ENCODE results near the gene CYLD. TPM values are rescaled to one million over a fixed set of nuclear protein-coding genes. Genes with fewer than 3 reads are reported as not detected.

The CYLD gene
- total RNA-seq, 1 experiment from 2014 or later, result 9.8 TPM

DNA sequence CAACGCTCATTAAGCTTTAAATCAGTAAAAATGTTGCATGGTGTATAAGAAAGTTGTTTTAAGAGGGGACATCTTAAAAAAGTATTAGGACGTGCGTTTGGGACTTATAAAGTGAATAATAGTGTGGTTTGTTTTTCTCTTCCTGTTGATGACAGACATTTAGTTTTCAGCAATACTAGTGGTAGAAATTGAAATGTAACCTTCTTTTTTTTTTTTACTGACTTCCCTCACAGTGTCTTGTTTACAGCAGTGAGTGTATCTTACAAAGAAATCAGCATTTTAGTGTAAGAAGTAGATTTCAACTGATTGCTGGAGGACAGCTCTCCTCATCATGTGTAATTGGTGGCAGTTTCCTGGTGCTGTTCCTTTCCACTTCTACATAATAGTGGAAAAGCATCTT is 39.6 kb downstream of the CYLD start:
- DNase-seq, result no peak
- no peaks in the 10 kb centered on the region for H3K27me3 ChIP-seq (replicated peaks; ENCODE audit: control insufficient read depth, insufficient read depth, low read length)
- no peak overlapping the region for H3K4me3 ChIP-seq (ENCODE audit: low read depth, low read length)
- H3K4me3 Mint-ChIP-seq (ENCODE audit: unreplicated experiment), result no peak overlapping the region
- no peaks in the 10 kb centered on the region for H3K27me3 Mint-ChIP-seq (ENCODE audit: insufficient read depth, unreplicated experiment)
- BruUV-seq (replicated peaks), result no TSS peak
- H3K9me3 ChIP-seq, result no peaks in the 10 kb centered on the region
- ChIA-PET CTCF (interaction anchor here (0.8 kb wide), 1 partner anchor 25 kb away, joined by 5 read pairs; no protein-coding TSS in a partner anchor), POLR2A (no interaction called here)
- intact Hi-C loops (cut with micrococcal nuclease; ENCODE audit: unreplicated experiment), result no loop called here
- H3K36me3 Mint-ChIP-seq (ENCODE audit: insufficient read depth, unreplicated experiment), result no peaks in the 10 kb centered on the region
- H3K9me3 Mint-ChIP-seq (ENCODE audit: unreplicated experiment), result no peaks in the 10 kb centered on the region
- H3K36me3 ChIP-seq (ENCODE audit: control insufficient read depth, insufficient read depth, low read length), result no peaks in the 10 kb centered on the region
- peaks cover 12% of the 10 kb centered on the region for H3K4me1 Mint-ChIP-seq (ENCODE audit: low read depth, unreplicated experiment)
- no peak overlapping the region for H3K27ac Mint-ChIP-seq (ENCODE audit: unreplicated experiment)
- TF ChIP-seq, protein P1, sequence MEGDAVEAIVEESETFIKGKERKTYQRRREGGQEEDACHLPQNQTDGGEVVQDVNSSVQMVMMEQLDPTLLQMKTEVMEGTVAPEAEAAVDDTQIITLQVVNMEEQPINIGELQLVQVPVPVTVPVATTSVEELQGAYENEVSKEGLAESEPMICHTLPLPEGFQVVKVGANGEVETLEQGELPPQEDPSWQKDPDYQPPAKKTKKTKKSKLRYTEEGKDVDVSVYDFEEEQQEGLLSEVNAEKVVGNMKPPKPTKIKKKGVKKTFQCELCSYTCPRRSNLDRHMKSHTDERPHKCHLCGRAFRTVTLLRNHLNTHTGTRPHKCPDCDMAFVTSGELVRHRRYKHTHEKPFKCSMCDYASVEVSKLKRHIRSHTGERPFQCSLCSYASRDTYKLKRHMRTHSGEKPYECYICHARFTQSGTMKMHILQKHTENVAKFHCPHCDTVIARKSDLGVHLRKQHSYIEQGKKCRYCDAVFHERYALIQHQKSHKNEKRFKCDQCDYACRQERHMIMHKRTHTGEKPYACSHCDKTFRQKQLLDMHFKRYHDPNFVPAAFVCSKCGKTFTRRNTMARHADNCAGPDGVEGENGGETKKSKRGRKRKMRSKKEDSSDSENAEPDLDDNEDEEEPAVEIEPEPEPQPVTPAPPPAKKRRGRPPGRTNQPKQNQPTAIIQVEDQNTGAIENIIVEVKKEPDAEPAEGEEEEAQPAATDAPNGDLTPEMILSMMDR (IDR thresholded peaks at IDR 0.05; ENCODE audit: insufficient read depth in 1 of 2, low read depth in 1 of 2, low read length in 1 of 2, severe bottlenecking in 1 of 2, unreplicated experiment in 1 of 2), result no peak
- H3K4me1 ChIP-seq, result no peaks in the 10 kb centered on the region

DNA sequence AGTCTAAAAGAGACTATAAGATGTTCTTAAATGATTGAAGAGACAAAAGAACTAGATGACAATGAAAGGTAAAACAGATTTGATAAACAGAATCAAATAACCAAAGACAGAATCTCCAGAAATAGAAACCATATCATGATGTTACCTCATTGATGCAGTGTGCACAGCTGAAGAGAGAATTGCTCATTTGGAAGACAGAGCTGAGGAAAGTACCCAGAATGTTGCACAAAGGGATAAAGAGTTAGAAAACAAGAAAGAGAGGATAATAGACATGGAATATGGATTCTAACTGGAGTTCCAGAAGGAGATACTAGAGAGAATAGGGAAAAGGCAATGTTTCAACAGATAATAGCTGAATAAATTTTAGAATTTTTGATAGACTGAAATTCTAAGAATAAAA is 47.9 kb downstream of the CYLD start:
- Mint-ChIP-seq H3K27me3 (ENCODE audit: insufficient read depth, unreplicated experiment) (no peaks in the 10 kb centered on the region), H3K36me3 (ENCODE audit: insufficient read depth, unreplicated experiment) (no peaks in the 10 kb centered on the region), H3K27ac (ENCODE audit: unreplicated experiment) (no peak overlapping the region), H3K4me1 (ENCODE audit: low read depth, unreplicated experiment) (no peaks in the 10 kb centered on the region), H3K9me3 (ENCODE audit: unreplicated experiment) (peaks cover 11% of the 10 kb centered on the region), H3K4me3 (ENCODE audit: unreplicated experiment) (no peak overlapping the region)
- H3K4me1 ChIP-seq, result no peaks in the 10 kb centered on the region
- H3K9me3 ChIP-seq, result no peaks in the 10 kb centered on the region
- BruUV-seq (replicated peaks), result no TSS peak
- ChIA-PET CTCF (interaction anchor here (1.4 kb wide), 1 partner anchor 17 kb away, joined by 6 read pairs; no protein-coding TSS in a partner anchor), POLR2A (no interaction called here)
- TF ChIP-seq, protein P1 (IDR thresholded peaks at IDR 0.05; ENCODE audit: insufficient read depth in 1 of 2, low read depth in 1 of 2, low read length in 1 of 2, severe bottlenecking in 1 of 2, unreplicated experiment in 1 of 2), result no peak
- intact Hi-C loops (cut with micrococcal nuclease; ENCODE audit: unreplicated experiment), result no loop called here
- H3K4me3 ChIP-seq (ENCODE audit: low read depth, low read length), result no peak overlapping the region
- no peaks in the 10 kb centered on the region for H3K36me3 ChIP-seq (ENCODE audit: control insufficient read depth, insufficient read depth, low read length)
- no peaks in the 10 kb centered on the region for H3K27me3 ChIP-seq (replicated peaks; ENCODE audit: control insufficient read depth, insufficient read depth, low read length)
- DNase-seq, result no peak

DNA sequence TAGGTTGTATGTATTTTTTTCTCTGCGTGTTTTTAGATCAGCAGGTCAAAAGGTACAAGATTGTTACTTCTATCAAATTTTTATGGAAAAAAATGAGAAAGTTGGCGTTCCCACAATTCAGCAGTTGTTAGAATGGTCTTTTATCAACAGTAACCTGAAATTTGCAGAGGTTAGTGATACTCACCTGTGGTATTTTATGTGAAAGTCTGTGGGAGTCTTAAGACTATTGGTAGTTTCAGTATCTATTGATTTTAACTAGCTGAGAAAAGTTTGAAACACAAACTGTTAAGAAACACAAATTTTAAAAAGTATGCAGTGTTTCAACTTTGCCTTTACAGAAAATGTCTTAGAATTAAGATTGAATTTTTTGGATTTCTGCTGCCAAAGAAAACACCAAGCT is 49.6 kb downstream of the CYLD start:
- Histone ChIP-seq H3K27me3 (replicated peaks; ENCODE audit: control insufficient read depth, insufficient read depth, low read length) (no peaks in the 10 kb centered on the region), H3K4me3 (ENCODE audit: low read depth, low read length) (no peak overlapping the region), H3K9me3 (no peaks in the 10 kb centered on the region), H3K4me1 (no peaks in the 10 kb centered on the region), H3K36me3 (ENCODE audit: control insufficient read depth, insufficient read depth, low read length) (no peaks in the 10 kb centered on the region)
- BruUV-seq (replicated peaks), result no TSS peak
- H3K9me3 Mint-ChIP-seq (ENCODE audit: unreplicated experiment), result peaks cover 11% of the 10 kb centered on the region
- intact Hi-C loops (cut with micrococcal nuclease; ENCODE audit: unreplicated experiment), result no loop called here
- CTCF ChIA-PET, result no interaction called here
- H3K4me1 Mint-ChIP-seq (ENCODE audit: low read depth, unreplicated experiment), result no peaks in the 10 kb centered on the region
- POLR2A ChIA-PET, result no interaction called here
- H3K27me3 Mint-ChIP-seq (ENCODE audit: insufficient read depth, unreplicated experiment), result no peaks in the 10 kb centered on the region
- H3K4me3 Mint-ChIP-seq (ENCODE audit: unreplicated experiment), result no peak overlapping the region
- no peak for DNase-seq
- no peaks in the 10 kb centered on the region for H3K36me3 Mint-ChIP-seq (ENCODE audit: insufficient read depth, unreplicated experiment)
- TF ChIP-seq, protein P1 (IDR thresholded peaks at IDR 0.05; ENCODE audit: insufficient read depth in 1 of 2, low read depth in 1 of 2, low read length in 1 of 2, severe bottlenecking in 1 of 2, unreplicated experiment in 1 of 2), result no peak
- H3K27ac Mint-ChIP-seq (ENCODE audit: unreplicated experiment), result no peak overlapping the region

All from Caco-2 (cell line).